Mucosa of gallbladder (tissue), 1 donor: Measurements from ENCODE around the gene RAB6D. TPM values are rescaled to one million over a fixed set of nuclear protein-coding genes. Genes with fewer than 3 reads are reported as not detected.
A peak's percentile ranks its signal among the peaks of the same experiment; 100 is the strongest.
"Not testable (repeated sequence)": the region's sequence is repeated elsewhere in the genome, so short reads cannot be mapped to it uniquely, and the experiment has no call there.

Experiments
- DNase-seq: peaks from one replicate; pipeline ENCODE4 v3.0.0-alpha.2; 2020; ENCODE audit warnings: low spot score
- total RNA-seq: library from RNA; stranded (reverse); gene quantifications from one replicate; pipeline ENCODE4 v1.2.1, GENCODE V29; 2021
- donor health status: DM: no; HTN: no; CAD: no.

RAB6D gene
- total RNA-seq, result 1.8 TPM

DNA sequence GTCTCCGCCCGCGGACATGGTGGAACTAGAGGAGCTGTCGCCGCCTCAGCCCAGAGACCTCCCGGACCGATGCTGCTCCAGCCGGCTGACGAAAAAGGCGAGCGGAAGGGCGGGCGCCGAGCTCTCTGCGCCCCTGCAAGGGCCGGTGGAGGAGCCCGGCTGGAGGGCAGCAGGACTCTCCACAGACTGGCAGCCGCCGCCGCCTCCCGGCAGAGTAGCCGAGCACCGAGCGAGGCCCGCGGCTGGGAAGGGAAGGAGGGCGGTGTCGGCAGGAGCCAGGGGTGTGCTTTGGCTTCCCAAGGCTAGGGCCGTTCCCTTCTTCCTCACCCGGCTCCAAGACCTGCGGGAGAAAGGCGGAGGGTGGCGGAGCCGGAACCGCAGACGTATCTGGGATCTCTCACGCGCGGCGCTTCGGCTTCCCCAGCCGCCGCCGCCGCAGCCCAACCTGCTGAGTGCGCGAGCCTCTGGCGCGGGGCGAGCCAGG, at the start of gene RAB6D:
Gene RAB6D (minus strand): TSS at position 466 of the 484 bp plus-strand sequence. CDS start 448 bp downstream, at position 18.
- not testable (repeated sequence) for DNase-seq

DNA sequence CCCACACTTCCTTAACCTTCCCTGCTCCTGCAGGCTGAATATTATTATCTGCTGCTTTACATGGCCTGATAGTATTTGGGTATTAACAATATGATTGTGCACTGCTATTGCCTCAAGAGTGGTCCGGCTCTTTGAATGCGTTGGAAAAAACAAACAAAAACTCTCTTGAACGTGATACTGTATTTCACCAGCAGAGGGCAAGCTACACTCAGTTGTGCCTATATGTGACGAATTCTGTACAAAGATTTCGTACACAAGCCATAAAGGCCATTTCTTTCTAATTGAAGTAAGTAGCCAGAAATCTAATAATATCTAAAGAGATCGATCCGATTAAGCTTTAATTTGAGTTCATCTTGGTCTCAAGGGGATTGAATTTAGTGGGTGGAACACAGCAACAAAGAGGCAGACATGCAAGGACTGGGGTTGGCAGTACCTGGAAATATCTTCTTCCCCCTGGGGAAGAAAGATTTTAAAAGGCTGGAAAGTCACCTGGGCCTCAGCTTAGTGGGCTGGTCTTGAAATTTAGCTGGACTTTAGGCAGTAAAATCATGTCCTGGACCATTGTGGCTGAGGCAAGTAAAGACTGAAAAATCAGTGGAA, 49.3 kb upstream of the RAB6D start:
- no peak for DNase-seq

DNA sequence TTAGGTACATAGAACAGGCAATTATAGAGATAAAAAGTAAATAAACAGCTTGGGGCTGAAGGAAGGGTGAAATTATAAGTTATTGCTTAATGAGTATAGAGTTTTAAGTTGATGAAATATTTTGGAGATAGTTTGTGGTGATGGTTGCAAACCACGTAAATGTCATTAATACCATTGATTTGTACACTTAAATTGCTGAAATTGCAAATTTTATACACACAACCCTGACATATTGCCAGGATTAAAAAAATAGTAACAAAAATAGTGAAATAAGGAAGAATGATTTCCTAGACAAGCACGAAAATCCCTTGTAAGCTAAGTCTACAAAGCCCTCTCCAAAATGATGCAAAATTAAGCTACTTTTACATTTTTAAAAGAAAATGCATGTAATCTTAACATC, 46.2 kb upstream of the RAB6D start:
- DNase-seq, result no peak

DNA sequence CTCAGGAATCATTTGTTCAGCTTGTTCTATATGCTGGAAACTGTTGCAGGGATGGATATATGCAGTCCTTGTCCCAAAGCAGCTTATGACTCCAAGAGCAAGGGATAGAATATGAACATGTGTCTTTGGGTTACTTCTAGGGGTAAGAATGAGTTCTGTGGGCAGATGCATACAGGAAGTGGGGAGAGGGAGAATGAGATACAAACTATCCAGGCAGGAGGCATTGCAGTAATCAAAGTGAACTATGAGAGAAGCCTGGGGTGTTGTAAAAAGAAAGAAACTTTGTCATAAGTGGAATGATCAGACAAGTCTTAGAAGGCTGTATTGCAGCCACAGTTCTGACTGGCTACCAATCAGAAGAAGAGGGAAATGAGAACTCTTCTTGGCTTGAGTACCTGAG, 44.8 kb upstream of the RAB6D start:
- DNase-seq, result no peak

DNA sequence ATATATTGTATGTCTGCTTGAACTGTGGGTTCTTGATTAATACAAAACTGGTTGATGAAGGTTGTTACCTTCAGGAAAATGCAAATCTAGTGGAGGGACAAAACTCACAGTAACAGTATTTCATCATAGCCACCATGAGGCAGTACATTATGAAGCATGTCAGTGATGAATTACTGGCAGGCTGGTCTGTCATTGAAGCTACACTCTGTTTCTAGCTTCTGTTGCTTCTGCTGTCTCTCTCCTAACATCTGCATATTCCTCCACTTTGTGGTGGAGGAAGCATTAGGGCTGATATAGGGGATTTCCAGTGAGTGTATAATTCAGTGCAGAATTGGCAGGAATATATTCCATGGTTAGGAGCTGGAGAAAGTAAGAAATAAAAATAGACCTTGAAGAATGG, 44.2 kb upstream of the RAB6D start:
- DNase-seq, result no peak

DNA sequence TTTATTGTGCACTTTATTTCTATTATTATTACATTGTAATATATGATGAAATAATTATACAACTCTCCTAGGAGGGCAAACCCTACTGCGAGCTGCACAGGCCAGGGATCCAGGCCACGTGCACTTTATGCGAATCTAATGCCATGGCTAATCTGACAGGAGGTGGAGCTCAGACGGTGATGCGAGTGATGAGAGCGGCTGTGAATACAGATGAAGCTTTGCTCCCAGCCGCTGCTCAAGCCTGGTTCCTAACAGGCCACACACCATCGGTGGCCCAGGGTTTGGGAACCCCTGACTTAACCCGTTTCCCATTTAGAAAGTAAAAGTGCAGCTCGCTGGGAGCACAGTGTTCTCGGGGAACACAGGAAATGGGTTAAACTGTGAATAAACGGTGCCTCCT, 40.8 kb upstream of the RAB6D start:
- no peak for DNase-seq

DNA sequence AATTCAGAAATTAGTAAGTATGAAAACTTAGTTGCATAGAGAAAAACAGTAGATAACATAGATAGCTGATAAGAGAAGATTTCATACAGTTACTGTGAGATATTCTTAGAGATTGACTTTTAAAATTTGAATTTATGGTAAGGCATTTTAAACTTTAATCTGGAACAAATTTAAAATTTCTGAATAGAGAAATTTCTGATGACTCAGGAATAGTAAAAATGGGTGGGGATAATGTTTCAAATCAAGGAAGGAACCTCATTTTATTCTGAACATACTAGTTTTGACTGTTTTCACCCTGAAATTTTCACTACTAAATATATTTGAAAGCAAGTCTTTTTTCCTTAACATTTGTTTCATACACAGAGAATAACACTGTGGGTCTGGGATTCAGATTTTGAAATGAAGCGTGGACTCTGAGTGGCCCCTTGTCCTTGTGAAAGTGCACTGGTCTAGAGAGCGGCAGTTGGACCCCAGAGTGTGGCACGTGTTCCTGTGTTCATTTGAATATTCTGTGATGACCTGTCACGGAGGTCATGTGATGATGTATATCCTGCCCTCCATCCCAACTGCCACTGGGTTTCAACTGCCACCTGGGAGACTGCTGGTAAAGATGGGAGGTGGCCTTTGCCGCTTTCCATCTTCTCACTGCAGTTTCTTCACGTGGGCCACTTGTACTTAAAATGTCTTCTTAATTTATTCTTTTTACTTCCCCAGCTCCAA, 38.5 kb upstream of the RAB6D start:
- no peak for DNase-seq

DNA sequence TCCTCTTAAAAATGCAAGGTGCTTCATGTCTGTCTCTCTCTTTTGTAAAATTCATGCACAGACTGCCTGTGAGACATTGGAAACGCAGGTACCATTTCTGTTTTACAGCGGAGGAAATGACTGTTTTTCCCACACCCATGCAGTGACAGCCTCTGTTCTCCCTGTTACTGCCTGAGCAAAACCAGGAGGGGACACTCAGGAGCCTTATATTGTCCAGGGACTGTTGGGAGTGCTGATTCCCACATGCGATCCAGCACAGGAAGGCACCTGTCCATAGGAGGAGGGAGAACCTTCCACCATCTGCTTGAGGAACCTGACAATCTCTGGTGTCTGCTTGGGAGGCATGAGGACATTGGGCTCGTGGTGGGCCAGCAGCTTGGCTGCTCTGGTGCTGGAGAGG, 36.9 kb upstream of the RAB6D start:
- DNase-seq, result no peak

DNA sequence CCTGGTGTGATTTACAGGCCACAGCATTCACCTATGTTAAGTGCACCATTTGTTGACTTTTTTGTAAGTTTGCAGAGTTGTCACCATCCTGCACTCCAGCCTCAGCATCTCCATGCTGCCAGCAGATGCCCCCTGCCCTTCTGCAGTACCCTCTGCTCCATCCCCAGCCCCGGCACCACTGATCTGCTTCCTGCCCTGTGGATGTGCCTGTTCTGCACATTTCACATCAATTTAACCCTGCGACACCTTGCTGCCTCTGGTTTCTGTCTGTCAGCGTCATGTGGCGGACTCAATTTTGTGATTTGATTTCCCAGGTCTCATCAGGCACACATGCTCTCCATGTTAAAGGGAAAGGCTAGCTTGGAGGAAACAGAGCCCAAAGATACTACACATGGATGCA, 36.5 kb upstream of the RAB6D start:
- DNase-seq, result not testable (repeated sequence)

DNA sequence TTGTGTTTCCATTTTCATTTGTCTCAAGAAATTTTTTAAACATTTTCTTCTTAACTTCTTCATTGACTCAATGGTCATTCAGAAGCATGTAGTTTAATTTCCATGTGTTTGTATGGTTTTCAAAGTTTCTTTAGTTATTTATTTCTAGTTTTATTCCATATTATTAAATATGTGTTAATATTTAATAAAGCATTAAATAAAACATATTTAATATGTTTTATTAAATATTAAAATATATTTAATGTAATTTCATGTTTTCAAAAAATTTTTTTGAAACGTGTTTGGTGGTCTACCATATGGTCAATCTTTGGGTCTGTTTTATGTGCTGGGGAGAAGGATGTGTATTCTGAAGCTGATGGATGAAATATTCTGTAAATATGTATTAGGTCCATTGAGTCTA, 32.2 kb upstream of the RAB6D start:
- DNase-seq, result not testable (repeated sequence)

DNA sequence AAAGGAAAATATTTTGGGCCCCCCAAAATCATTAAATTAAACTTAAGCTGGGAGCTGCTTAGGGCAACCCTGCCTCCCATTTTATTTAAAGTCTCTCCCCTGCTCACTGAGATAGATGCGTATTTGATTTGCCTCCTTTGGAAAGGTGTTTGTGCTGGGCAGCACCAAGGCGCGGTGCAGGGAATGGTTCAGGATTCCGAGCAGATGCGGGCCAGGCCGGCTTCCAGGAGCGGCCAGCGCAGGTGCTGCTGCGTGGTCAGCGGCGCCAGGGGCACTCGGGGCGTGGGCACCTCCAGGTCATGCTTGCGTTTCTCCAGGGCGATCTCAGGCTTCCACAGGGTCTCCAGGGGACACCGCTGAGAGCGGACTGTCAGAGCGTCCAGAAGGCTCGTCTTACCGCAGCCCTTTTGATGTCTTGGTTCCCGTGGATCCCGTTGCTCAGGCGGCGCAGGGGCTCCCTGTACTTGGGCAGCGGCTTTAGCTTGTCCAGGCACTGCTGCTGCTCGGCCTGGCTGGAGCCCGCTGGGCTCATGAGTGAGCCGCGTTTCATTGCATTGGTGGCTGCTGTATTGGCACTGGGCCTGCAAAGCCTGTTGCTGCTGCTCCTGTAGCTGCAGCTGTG, 31.2 kb upstream of the RAB6D start:
- DNase-seq, result not testable (repeated sequence)

DNA sequence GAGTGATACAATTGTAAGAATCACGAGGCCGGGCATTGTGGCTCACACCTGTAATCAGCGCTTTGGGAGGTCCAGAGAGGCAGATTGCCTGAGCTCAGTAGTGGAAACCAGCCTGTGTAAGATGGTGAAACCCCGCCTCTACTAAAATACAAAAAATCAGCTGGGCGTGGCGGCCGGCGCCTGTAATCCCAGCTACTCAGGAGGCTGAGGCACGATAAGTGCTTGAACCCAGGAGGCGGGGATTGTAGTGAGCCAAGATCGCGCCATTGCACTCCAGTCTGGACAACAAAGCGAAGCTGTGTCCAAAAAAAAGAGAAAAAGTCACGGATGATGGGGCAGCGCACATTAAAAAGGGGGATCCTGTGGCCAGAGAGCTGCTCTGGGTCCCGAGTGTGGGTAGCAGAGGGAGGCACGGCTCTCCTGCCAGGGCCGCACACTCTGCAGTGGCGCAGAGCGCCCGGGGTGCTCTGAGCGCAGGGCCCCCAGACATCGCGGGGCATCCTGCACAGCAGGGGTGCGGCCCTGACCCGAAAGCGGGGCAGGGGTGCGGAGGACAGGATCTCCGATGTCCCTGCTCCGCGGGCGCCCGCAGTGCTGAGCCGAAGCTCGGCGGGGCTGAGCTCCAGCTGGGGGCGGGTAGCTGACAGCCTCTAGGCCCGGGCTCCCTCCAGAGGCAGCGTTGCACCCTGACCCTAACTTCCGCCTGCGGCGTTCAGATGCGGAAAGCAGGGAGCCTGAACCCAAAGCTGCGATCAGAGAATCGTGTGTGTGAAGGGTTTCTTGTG, 30.4 kb upstream of the RAB6D start:
- no peak for DNase-seq

DNA sequence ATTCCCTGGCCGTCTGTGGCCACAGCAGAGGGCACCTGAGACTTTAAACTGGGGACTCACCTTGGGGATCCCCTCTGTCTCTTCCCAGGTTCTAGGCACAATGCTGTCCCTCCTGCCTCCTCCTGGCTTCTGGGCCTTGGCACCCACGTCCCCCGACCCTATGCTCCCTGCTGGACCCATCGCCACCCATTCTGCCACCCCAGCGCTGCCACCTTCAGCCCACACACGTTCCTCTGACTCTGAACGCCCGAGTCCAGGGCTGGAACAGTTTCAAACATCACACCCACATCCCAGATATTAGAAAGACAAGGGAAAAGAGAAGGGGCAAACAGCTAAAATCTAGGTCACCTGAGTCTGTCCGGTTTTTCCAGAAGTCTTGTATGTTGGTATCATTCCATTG, 28.0 kb upstream of the RAB6D start:
- not testable (repeated sequence) for DNase-seq

DNA sequence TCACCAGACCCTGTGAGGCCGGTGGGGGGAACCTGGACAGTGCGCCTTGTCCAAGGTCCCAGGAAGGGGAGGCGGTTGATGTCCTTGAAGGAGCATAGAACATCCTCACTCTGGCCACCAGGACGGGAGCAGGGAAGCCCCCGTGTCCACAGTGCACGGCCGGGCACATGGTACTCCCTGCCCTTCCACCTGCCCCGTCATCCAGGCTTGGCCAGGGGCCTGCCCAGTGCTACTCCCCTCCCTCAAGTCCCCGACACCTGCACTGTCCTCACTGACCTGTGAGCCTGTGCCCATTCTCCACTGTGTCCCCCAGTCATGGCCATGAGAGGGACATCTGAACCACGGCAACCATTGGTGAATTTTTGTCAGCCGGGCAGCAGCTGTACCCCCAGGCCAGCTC, 27.5 kb upstream of the RAB6D start:
- not testable (repeated sequence) for DNase-seq

DNA sequence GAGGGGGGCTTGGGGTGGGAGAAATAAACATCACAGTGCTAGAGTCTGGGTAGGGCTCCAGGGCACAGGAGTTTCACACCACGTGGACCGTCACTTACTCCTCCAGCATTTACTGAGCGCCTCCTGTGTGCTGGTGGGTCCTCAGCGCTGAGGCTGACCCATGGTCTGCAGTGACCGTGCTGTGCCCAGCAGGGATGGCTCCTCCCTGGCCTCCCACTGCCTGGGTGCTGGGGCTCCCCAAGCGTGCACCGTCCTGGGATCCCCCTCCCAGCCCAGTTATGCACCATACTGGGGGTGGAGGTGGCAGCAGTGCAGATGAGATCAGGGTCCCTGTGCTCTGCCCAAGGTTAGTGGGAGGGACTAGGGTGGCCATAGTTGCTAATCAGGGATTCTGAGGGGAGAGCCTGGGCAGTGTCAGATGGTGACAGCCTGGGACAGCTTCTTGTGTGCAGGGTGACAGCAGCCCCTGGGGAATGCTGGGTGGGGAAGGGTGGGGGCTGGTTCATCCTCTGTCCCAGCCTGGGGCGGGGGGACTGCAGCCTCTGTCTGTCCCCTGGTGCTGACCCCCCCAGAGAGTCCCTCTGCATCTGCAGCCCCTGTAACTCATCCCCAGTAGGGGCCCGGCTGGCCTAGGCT, 26.6 kb upstream of the RAB6D start:
- DNase-seq, result not testable (repeated sequence)

DNA sequence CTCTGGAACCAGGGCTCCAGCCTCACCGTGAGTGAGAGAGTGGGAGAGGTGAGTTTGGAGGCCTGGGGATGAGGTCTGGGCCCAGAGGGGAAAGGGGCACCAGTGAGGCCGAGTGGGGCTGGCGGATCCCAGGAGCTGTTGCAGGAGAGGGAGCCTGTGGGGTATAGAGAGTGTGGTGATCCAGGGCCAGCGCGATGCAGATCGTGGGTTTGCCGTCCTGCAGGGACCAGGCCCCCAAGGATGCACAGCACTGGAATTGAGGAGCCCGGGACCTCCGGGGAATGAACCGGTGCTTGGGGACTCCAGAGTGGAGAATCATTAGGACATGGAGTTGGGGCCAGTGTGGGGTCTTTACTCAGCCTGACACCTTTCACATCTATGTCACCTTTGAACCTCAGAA, 25.7 kb upstream of the RAB6D start:
- no peak for DNase-seq

DNA sequence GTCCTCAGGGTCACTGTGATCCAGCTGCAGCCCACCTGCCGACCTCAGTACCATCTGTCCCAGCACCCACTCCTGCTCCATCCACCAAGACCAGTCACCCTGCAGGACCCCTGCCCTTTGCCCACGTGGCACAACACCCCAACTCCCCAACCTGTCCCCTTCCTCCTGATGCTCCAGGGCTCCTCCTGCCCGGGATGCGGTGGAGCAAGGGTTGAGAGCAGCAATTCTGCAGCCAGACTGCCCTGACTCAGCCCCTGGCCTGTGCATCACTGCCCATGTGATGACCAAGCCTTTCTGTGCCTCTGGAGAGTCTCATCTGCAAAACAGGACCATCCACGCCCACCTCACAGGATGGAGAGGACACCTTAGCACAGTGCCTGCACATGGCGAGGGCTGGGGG, 24.9 kb upstream of the RAB6D start:
- not testable (repeated sequence) for DNase-seq

DNA sequence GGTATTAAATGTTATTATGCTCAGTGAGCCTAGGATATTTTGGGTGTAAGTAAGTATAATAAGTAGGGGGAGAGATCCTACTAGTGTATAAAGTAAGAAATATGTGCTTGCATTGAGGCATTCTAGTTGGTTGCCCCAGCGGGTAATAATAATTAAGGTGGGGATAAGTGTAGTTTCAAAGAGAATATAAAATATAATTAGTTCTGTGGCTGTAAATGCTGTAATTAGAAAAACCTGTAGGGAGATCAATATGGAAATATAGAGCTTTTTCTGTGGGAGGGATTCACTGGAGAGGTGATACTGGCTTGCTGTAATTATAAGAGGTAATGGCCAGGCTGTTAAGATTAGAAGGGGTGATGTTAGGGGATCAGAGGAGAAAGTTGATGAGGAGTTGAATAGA, 9.1 kb upstream of the RAB6D start:
- not testable (repeated sequence) for DNase-seq

DNA sequence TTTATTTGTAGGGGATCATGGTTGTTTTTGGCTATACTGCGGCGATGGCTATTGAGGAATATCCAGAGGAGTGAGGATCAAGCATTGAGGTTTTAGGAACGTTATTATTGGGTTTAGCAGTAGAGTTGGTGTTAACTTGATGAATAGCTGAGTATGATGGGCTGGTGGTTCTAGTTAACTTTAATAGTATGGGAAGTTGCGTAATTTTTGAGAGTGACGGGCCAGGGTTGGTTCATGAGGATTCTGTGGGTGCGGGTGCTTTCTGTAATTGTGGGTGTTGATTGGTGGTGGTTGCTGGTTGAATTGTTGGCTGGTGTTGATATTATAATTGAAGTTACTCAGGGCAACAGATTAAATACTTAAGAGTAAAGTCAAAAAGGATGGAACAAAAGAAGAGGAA, 6.0 kb upstream of the RAB6D start:
- no peak for DNase-seq

DNA sequence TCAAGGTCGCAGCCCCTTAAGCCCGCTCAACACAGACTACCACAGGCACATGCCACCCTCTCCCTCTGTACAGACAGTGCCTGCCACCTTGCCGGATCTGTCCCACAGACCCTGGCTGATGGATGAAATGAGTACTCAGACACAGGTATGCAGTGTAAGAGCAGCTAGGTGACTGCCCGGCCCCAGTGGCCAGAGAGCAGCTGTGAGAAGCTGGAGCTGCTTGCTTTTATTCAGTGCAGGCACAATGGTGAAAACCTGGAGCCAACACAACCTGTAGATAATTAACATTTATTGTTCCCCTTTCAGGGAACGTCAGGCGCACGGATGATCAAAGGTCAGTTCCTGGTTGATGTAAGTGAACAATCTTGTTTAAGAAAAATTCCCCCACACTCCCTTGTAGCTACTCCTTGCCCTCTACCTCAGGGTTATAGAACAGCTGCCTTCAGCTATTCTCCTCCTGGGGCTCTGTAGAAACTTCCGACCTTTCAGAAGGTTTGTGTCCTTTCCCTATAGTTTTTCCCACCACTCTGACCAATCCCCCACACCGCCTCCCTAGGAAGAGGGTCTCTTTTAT, 4.6 kb upstream of the RAB6D start:
- DNase-seq, result peak; percentile 24

DNA sequence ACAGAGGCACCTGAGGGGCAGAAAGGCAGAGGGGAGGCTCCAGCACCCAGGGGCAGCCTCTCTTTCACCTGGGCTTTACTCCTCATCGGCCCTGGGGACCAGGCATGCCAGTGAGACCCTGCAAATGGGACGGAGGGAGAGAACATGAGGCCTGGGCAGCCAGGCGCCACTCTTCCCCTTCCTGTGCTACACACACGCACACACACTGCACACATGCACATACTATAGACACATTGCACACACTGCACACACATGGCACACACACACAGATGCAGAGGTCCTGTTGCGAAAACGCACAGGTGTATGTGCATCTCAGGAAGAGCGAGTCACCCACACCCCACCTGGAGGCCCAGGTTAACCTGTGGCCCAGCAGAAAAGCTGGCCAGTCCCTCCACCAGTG, 3.4 kb upstream of the RAB6D start:
- DNase-seq, result no peak
